ENCODE results near the gene EMP2. TPM values are rescaled to one million over a fixed set of nuclear protein-coding genes. Genes with fewer than 3 reads are reported as not detected.

EMP2 gene
- total RNA-seq, 1 donor from 2014 or later = 8.6 TPM

DNA sequence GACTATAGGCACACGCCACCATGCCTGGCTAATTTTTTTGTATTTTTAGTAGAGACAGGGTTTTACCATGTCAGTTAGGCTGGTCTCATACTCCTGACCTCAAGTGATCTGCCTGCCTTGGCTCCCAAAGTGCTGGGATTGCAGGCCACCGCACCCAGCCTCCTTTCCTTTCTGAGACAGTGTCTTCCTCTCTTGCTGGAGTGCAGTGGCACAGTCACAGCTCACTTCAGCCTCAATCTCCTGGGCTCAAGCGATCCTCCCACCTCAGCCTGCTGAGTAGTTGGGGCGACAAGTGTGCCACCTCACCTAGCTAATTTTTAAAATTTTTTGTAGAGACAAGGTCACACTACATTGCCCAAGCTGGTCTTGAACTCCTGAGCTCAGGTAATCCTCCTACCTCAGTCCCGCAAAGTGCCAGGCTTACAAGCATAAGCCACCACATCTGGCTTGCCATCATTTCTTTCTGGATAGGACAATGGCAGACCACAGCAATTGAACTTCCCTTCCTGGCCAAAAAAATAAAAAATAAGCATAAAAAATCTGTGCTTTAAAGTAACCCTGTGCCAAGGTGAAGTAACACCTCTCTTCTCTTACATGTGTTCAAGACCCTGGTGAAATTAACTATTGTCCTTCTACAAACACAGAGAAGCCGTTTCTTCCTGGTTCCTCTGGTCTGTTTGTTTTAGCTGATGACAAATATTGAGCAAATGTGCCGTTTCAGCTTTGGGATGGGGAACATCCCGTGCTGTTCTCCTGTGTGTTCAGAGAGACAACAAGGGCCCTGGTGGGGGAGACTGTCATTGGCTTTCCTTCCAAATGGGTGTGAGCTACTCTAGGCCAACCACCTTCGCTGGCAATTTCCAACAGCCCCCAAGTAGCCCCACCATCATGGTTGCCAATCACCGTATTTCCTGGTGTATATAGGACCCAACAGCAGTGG, 60.2 kb downstream of the EMP2 start:
- H3K9me3 Mint-ChIP-seq (ENCODE audit: unreplicated experiment) = no peaks in the 10 kb centered on the region
- no peak overlapping the region for H3K4me3 Mint-ChIP-seq (ENCODE audit: unreplicated experiment)
- H3K27me3 Mint-ChIP-seq (ENCODE audit: unreplicated experiment) = peaks cover 3% of the 10 kb centered on the region
- H3K4me1 Mint-ChIP-seq (ENCODE audit: unreplicated experiment) = no peaks in the 10 kb centered on the region
- H3K36me3 Mint-ChIP-seq (ENCODE audit: low read depth, unreplicated experiment) = no peaks in the 10 kb centered on the region
- TF ChIP-seq, protein P1, sequence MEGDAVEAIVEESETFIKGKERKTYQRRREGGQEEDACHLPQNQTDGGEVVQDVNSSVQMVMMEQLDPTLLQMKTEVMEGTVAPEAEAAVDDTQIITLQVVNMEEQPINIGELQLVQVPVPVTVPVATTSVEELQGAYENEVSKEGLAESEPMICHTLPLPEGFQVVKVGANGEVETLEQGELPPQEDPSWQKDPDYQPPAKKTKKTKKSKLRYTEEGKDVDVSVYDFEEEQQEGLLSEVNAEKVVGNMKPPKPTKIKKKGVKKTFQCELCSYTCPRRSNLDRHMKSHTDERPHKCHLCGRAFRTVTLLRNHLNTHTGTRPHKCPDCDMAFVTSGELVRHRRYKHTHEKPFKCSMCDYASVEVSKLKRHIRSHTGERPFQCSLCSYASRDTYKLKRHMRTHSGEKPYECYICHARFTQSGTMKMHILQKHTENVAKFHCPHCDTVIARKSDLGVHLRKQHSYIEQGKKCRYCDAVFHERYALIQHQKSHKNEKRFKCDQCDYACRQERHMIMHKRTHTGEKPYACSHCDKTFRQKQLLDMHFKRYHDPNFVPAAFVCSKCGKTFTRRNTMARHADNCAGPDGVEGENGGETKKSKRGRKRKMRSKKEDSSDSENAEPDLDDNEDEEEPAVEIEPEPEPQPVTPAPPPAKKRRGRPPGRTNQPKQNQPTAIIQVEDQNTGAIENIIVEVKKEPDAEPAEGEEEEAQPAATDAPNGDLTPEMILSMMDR (IDR thresholded peaks at IDR 0.05; ENCODE audit: unreplicated experiment) = no peak
- no peak overlapping the region for H3K27ac Mint-ChIP-seq (ENCODE audit: unreplicated experiment)
- DNase-seq (ENCODE audit: low spot score) = no peak

DNA sequence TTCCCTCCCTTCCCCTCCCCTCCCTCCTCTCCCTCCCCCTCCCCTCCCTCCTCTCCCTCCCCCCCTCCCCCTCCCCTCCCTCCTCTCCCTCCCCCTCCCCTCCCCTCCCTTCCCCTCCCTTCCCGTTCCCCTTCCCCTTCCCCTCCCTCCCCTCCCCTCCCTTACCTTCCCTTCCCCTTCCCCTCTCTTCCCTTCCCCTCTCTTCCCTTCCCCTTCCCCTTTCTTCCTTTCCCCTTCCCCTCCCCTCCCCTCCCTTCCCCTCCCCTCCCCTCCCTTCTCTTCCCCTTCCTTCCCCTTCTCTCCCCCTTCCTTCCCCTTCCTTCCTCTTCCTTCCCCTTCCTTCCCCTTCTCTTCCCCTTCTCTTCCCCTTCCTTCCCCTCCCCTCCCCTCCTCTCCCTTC, 61.1 kb downstream of the EMP2 start:
- H3K36me3 Mint-ChIP-seq (ENCODE audit: low read depth, unreplicated experiment) = no peaks in the 10 kb centered on the region

DNA sequence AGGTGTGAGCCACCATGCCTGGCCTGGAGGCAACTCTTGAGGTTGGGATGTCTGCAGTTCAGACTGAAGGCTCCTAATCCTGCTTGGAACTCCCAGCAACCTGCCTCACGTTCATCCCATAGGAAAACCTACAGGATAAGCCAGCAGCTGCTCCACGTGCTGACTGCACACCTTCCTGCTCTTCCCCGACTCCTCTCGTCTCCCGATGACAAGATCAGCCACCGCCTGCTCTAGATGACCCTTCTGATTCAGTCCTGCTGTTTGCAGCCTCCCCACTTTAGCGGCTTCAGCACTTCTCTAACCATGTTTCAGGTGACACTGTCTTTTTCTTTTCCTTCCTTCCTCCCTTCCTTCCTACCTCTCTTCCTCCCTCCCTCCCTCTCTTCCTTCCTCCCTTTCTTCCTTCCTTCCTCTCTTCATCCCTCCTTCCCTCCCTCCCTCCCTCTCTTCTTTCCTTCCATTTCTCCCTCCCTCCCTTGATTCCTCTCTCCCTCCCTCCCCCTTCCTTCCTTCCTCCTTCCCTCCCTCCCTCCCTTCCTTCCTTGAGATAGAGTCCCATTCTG, 61.8 kb downstream of the EMP2 start:
- no peaks in the 10 kb centered on the region for H3K9me3 Mint-ChIP-seq (ENCODE audit: unreplicated experiment)

More for the DNA sequence above, 61.1 kb downstream of the EMP2 start:
- no peak overlapping the region for H3K27ac Mint-ChIP-seq (ENCODE audit: unreplicated experiment)
- no peak overlapping the region for H3K4me3 Mint-ChIP-seq (ENCODE audit: unreplicated experiment)
- peaks cover 3% of the 10 kb centered on the region for H3K27me3 Mint-ChIP-seq (ENCODE audit: unreplicated experiment)
- no peak for DNase-seq (ENCODE audit: low spot score)
- TF ChIP-seq, protein P1 (IDR thresholded peaks at IDR 0.05; ENCODE audit: unreplicated experiment) = no peak
- H3K9me3 Mint-ChIP-seq (ENCODE audit: unreplicated experiment) = no peaks in the 10 kb centered on the region
- H3K4me1 Mint-ChIP-seq (ENCODE audit: unreplicated experiment) = no peaks in the 10 kb centered on the region

DNA sequence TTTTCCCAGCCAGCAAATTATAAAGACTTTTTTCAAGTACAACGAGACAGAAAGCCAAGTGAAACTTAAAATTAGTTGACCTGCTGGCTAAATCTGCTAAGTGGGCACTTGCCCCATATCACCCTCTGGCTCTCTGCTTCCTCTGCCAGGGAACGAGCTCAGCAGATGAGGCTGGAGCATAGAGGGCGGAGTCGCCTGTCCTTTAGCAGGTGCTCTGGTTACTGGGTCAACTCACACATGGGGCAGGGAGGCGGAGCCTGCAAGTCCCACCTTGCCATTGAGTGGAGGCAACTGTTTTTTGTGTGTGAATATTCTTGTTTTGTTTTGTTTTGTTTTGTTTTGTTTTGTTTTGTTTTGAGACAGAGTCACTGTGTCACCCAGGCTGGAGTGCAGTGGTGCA, 62.5 kb downstream of the EMP2 start:
- H3K4me3 Mint-ChIP-seq (ENCODE audit: unreplicated experiment) = no peak overlapping the region
- TF ChIP-seq, protein P1 (IDR thresholded peaks at IDR 0.05; ENCODE audit: unreplicated experiment) = no peak
- H3K36me3 Mint-ChIP-seq (ENCODE audit: low read depth, unreplicated experiment) = no peaks in the 10 kb centered on the region
- H3K4me1 Mint-ChIP-seq (ENCODE audit: unreplicated experiment) = no peaks in the 10 kb centered on the region
- peaks cover 2% of the 10 kb centered on the region for H3K27me3 Mint-ChIP-seq (ENCODE audit: unreplicated experiment)
- H3K9me3 Mint-ChIP-seq (ENCODE audit: unreplicated experiment) = no peaks in the 10 kb centered on the region
- H3K27ac Mint-ChIP-seq (ENCODE audit: unreplicated experiment) = no peak overlapping the region
- no peak for DNase-seq (ENCODE audit: low spot score)

More for the DNA sequence above, 61.8 kb downstream of the EMP2 start:
- Mint-ChIP-seq H3K36me3 (ENCODE audit: low read depth, unreplicated experiment) (no peaks in the 10 kb centered on the region), H3K4me1 (ENCODE audit: unreplicated experiment) (no peaks in the 10 kb centered on the region), H3K27ac (ENCODE audit: unreplicated experiment) (no peak overlapping the region), H3K4me3 (ENCODE audit: unreplicated experiment) (no peak overlapping the region), H3K27me3 (ENCODE audit: unreplicated experiment) (peaks cover 2% of the 10 kb centered on the region)
- DNase-seq (ENCODE audit: low spot score) = no peak
- TF ChIP-seq, protein P1 (IDR thresholded peaks at IDR 0.05; ENCODE audit: unreplicated experiment) = no peak

Data from endothelial cell (in vitro differentiated cells).